GM18951 (cell line): ENCODE results near the gene DOK5.

Source experiments
- POLR2A ChIP-seq: IDR thresholded peaks from 4 replicates; pipeline ENCODE4 v1.6.1; 2011; ENCODE audit warnings: mild to moderate bottlenecking; ENCODE audit not compliant: insufficient read length, insufficient read depth; ENCODE audit errors: extremely low read depth
- in situ Hi-C: fragments of 300-500 bp; cut with MboI; formaldehyde crosslinking; loops from one replicate; pipeline ENCODE4 v1.12.0; 2022; ENCODE audit warnings: low sequenced_read_pairs, mixed read lengths, inconsistent platforms; ENCODE audit not compliant: unreplicated experiment

The DOK5 gene

DNA sequence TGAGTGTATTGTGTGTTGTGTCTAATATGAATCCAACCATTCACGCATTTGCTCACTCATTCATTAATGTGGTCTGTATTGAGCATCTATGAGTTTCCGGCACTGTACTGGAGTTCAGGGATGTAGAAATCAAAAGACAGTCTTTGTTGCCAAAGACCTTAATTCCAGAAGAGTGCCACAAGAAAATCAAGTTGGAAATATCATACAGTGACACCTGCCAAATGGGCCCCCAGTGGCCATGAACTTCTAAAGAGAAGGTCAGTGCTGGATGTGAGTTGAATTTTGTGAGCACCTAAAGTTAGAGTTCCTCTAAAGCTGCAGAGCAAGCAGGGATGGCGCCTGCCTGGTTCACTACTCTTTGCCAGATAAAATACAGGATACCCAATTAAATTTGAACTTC lies 175.9 kb downstream of the DOK5 start:
- TF ChIP-seq POLR2A: no peak
- in situ Hi-C loops: no loop called here

GRCh38 chr20:54654450-54654849 lies 179.1 kb downstream of the DOK5 start:
- no peak for TF ChIP-seq POLR2A
- in situ Hi-C loops: no loop called here

DNA sequence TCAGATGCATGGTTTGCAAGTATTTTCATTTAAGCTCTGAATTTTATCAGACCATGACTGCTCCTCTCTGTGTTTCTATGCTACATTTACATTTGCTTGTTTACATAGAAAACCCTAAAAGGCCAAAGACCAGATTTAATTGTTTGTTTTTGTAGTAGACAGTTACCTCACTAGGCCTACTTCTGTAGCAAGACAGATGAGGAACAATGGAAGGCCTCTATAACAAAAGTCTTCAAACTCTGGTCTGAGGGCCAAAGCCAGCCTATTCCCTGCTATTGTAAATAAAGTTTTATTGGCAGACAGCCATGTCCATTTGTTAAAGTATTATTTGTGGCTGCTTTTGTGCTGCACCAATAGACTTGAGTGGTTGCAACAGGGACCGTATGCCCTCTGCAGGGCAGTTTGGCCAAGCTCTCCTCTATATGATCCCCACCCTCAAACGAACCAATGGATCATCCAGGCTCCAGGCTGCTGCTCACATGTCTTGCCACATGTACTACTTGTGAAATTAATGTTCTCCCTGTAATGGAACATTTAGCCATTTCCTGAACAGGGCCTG lies 182.0 kb downstream of the DOK5 start:
- in situ Hi-C loops: no loop called here
- no peak for TF ChIP-seq POLR2A

DNA sequence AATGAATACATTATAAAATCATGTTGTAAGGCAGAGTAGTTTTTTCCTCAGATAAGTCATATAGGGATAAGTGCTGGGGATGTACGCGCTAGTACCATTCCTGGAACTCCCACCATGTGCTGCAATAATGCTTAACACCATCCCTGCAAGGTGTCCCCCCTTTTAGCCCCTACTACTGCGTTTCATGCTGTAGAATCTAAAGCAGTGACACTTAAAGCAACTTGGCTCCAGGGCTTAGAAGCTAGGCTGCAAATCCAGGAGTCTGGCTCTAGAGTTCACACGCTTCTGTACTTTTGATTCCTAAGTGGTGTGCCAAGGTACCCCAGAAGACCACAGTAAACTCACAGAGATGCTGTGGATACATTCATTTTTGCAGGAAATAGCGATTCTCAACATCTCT lies 183.1 kb downstream of the DOK5 start:
- no peak for TF ChIP-seq POLR2A
- in situ Hi-C loops: no loop called here

DNA sequence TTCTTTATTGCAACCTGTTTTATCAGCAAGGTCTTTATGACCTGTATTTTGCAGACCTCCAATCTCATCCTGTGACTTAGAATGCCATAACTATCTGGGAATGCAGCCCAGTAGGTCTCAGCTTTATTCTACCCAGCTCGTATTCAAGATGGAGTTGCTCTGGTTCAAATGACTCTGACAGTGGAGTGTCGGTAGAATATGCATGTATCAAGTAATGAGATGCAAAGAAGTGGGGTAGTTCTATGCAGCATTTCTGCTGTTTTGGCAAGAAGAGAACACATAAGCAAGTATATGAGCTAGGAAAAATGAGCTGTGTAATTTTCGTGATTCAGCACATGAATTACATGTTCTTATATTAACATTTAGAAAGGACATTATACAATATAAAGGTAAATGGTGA lies 185.9 kb downstream of the DOK5 start:
- no peak for TF ChIP-seq POLR2A
- in situ Hi-C loops: no loop called here

DNA sequence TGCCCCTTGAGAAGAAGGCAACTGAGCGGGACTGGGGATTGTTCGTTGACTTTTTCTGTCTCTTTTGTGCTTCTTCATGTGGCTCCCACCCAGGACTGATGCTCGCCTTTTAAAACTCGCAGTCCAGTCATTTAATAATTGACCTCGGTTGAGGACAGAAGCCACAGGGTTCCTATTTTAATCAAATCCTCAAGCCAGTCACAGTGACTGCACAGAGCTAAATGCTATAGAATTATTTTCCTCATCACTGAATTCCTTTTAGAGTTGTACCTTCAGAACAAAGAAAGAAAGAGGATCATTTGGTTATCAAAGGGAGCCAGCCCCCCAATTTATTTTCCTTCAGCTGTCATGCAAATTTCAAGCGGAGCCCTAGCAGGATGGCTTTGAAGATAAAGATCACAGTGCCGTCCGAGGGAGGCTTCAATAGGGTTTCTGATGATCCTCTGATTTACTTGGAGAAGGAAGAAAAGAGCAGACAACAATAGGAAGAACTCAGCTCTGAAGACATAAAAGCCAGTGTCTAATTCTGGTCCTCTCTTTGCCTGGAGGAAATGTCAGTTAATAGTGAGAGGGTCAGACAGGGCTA lies 186.6 kb downstream of the DOK5 start:
- in situ Hi-C loops: no loop called here
- no peak for TF ChIP-seq POLR2A

DNA sequence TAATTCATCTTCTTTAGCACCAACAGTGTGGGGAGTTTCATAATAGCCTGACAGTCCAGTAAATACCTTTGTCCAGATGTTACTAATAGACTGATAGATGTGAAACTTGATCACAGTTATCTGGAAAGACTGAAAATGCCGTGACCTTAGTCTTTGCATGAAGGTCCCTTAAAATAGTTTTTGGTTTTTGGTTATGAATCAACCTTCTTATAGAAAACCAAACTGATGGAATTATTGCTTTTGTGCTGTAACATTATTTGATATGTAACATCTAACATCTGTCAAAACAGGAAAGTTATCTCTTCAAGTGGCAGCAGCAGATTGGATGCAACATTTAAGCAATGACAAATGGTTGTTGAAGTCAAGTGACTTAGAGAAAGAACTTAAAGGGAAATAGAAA lies 190.4 kb downstream of the DOK5 start:
- in situ Hi-C loops: no loop called here
- TF ChIP-seq POLR2A: no peak

DNA sequence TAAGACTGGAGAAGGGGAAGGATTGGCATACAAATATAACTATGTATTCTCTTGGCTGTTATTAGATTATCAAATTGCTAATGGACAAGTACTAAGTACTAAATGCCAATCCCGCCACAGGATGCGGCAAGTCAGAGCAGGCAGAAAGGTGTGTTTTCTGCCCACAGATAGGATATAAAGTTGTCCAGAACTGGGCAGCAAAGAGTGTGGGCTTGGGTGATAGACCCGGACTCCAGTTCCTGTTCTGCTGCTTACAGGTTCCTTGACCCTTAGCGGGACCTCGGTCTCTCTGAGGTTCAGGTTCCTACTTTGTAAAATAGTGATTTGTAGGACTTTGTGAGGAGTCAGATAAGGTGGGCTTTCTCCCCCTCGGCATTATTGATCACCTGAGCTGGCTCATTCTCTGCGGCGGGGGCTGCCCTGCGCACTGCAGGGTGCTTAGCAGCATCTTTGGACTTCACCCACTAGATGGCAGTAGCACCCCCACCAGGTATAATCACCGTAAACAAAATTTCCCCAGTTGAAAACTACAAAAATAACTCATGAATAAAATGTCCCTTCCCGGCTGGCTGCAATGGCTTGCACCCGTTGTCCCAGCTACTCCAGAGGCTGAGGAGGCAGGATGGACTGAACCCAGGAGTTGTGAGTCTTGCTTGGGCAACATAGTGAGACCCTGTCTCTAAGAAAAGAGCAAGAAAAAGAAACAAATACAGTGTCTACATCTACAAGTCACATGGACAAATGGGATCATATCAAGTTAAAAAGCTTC lies 193.1 kb downstream of the DOK5 start:
- in situ Hi-C loops: no loop called here
- no peak for TF ChIP-seq POLR2A

DNA sequence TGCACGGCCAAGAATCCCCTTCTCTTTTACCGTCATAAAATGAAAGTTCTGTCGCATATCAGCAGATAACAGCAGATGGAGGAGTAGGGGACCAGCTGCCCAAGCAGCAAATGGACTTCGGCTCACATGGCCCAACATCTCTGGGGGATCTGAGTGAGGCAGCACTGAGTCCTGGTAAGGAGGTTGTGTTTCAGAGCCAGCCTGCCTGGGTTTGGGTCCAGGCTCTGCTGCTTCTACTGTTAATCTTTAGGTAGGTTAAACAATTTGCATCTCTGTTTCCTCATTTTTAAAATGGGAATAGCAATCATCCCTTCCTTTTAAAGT lies 193.6 kb downstream of the DOK5 start:
- TF ChIP-seq POLR2A: no peak
- in situ Hi-C loops: no loop called here

DNA sequence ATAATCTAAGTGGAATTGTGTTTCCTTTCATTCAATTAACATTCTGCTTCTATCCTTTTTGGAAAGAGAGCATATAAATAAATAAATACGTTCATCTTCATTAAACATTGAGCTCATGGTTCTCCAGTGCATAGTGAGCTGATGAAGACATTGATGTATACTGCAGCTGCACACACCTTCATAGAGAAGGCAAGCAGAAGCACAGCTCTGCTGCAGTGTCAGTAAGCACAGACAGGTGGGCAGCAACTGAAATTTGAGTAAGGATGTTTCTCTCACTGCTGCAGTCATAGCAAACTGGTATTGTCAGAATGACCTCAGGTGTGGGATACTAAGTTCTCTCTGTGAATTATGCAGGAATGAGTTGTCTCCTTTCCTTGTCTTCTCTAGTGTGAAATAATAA lies 202.9 kb downstream of the DOK5 start:
- no peak for TF ChIP-seq POLR2A
- in situ Hi-C loops: loop anchor here (25.0 kb wide), 1 partner anchor 1659 kb away; no protein-coding TSS in a partner anchor

GRCh38 chr20:54680439-54680838 lies 205.0 kb downstream of the DOK5 start:
- in situ Hi-C loops: loop anchor here (25.0 kb wide), 1 partner anchor 1657 kb away; no protein-coding TSS in a partner anchor
- TF ChIP-seq POLR2A: no peak

- in situ Hi-C loops: loop anchor here (25.0 kb wide), 1 partner anchor 1656 kb away; no protein-coding TSS in a partner anchor
- no peak for TF ChIP-seq POLR2A
These were observed 205.7 kb downstream of the DOK5 start for GRCh38 chr20:54680872-54681619.

GRCh38 chr20:54681869-54682268 lies 206.5 kb downstream of the DOK5 start:
- TF ChIP-seq POLR2A: no peak
- in situ Hi-C loops: loop anchor here (25.0 kb wide), 1 partner anchor 1655 kb away; no protein-coding TSS in a partner anchor
